ENCODE data around the gene RLN1.
"Not testable (repeated sequence)": the region's sequence is repeated elsewhere in the genome, so short reads cannot be mapped to it uniquely, and the experiment has no call there.

RLN1 gene

GRCh38 chr9:5338992-5339981 is at the start of gene RLN1:
TSS of gene RLN1 (minus strand) at chr9:5339876. CDS start at chr9:5339746, 130 bp downstream.
- H3K36me3 ChIP-seq (ENCODE audit: control insufficient read depth in 1 of 2, insufficient read depth in 2 of 2, low read length in 2 of 2); H3K27me3 ChIP-seq (ENCODE audit: low read depth, low read length); H3K9me3 ChIP-seq (ENCODE audit: control insufficient read depth in 1 of 2, low read length in 2 of 2); H3K27ac ChIP-seq (ENCODE audit: low read length); H3K4me3 ChIP-seq (ENCODE audit: low read depth in 1 of 2, low read length in 2 of 2); H3K4me1 ChIP-seq (ENCODE audit: control insufficient read depth in 1 of 2, insufficient read depth in 2 of 2, low read length in 2 of 2): not testable (repeated sequence)

DNA sequence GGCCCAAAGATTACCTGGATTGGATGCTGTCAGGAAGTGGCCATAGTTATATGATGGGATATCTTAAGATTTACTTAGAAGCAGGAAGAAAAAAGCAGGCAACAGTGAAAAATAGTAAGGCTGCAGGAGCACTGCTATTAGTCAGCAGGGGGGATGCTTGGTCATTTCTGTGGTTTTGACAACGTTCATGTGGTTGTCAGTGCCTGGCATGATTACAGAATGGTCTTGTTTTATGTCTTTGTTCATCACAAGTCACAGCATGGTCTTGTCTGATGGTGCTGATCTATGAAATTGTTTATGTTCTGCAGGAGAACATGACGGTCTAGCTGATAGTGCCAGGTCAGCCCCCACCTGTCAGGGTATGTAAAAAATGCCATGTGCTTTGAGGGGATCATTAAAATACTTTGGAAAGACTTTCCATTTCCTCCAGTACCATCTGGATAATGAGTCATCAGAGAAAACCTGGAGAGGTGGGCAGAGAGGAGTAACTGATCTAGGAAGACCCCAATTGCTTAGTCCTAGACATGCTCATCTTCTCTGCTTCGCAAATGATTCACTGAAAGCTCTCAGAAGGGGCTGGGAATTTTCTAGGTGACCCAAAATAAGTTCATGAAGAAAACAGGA is 49.5 kb upstream of the RLN1 start:
- Histone ChIP-seq H3K4me3 (ENCODE audit: low read depth in 1 of 2, low read length in 2 of 2) (no peak overlapping the region), H3K4me1 (ENCODE audit: control insufficient read depth in 1 of 2, insufficient read depth in 2 of 2, low read length in 2 of 2) (no peaks in the 10 kb centered on the region), H3K36me3 (ENCODE audit: control insufficient read depth in 1 of 2, insufficient read depth in 2 of 2, low read length in 2 of 2) (no peaks in the 10 kb centered on the region), H3K27me3 (ENCODE audit: low read depth, low read length) (no peaks in the 10 kb centered on the region), H3K9me3 (ENCODE audit: control insufficient read depth in 1 of 2, low read length in 2 of 2) (no peaks in the 10 kb centered on the region), H3K27ac (ENCODE audit: low read length) (no peak overlapping the region)

DNA sequence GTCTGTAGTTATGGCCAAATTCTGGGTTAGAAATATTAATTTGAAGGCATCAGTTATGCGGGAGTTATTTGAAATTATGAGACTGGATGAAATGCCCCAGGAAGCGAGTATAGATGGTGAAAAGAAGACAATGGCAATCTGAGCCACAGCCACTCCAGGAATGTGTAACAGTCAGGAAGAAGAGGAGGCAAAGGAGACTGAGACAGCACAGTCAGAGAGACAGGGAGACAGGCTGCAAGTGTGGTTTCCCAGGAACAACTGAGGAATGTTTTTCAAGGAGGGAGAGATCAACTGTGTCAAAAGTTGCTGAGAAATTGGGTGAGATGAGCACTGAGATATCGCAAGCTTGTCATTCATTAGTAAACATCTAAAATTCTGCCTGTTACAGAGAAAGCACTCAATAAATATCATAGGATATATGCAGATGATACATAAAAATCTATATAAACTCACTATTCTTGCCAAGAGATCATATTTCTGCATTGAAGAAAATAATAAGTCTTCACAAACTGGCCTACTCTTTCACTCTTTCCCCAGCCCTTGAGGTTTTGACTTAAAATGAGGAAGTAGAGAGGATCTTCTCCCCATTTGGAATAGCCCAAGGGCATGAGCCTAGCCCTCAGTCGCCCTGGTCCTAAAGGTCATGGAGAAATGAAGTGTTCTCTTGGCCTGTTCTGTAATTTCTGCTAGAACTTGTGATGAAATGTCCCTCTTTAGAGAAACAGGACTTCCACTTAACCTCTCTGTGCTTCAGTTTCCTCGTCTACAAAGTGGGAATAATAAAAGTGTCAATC is 48.5 kb upstream of the RLN1 start:
- H3K9me3 ChIP-seq (ENCODE audit: control insufficient read depth in 1 of 2, low read length in 2 of 2): no peaks in the 10 kb centered on the region
- no peaks in the 10 kb centered on the region for H3K27me3 ChIP-seq (ENCODE audit: low read depth, low read length)
- H3K27ac ChIP-seq (ENCODE audit: low read length): no peak overlapping the region

DNA sequence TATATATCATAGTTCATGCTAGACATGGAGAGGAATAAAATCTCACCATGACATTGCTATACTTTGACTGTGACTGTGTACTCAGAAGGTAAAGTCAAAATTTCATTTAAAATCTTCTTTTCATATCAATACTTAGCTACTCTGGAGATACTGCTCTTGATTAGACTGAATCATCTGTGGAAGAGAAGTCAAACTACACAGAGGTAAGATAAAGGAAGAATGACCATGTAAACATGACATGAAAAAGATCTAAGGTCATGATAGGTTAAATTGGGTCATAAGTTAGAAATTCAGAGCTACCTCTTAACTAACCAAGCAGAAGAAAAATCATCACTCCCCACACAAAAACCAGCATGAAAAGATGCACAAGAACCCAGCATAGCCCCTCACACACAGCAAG is 44.8 kb upstream of the RLN1 start:
- Histone ChIP-seq H3K4me1 (ENCODE audit: control insufficient read depth in 1 of 2, insufficient read depth in 2 of 2, low read length in 2 of 2) (no peaks in the 10 kb centered on the region), H3K27ac (ENCODE audit: low read length) (no peak overlapping the region), H3K4me3 (ENCODE audit: low read depth in 1 of 2, low read length in 2 of 2) (no peak overlapping the region), H3K9me3 (ENCODE audit: control insufficient read depth in 1 of 2, low read length in 2 of 2) (no peaks in the 10 kb centered on the region), H3K36me3 (ENCODE audit: control insufficient read depth in 1 of 2, insufficient read depth in 2 of 2, low read length in 2 of 2) (peaks cover 0 to 7% of the 10 kb centered on the region in 2 donors), H3K27me3 (ENCODE audit: low read depth, low read length) (no peaks in the 10 kb centered on the region)

More for the DNA sequence above, 48.5 kb upstream of the RLN1 start:
- H3K4me3 ChIP-seq (ENCODE audit: low read depth in 1 of 2, low read length in 2 of 2): no peak overlapping the region
- no peaks in the 10 kb centered on the region for H3K4me1 ChIP-seq (ENCODE audit: control insufficient read depth in 1 of 2, insufficient read depth in 2 of 2, low read length in 2 of 2)
- H3K36me3 ChIP-seq (ENCODE audit: control insufficient read depth in 1 of 2, insufficient read depth in 2 of 2, low read length in 2 of 2): no peaks in the 10 kb centered on the region

DNA sequence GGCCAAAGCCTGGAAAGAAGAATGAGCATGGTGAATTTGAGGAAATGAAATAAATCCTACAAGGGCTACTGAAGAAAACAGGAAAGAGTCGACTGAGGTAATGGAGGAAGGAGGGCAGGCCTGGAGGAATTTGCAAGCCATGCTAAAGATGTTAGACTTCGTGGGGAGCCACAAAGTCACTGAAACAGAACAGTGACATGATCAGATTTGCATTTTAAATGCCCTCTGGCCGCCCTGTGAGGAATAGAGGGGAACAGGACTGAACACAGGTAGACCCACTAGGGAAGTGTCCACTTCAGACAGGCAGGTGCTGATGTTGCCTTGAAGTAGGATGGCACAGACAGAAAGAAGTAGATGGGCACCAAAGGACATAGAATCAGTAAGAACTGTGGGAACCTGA is 42.8 kb upstream of the RLN1 start:
- Histone ChIP-seq H3K27ac (ENCODE audit: low read length) (no peak overlapping the region), H3K4me1 (ENCODE audit: control insufficient read depth in 1 of 2, insufficient read depth in 2 of 2, low read length in 2 of 2) (no peaks in the 10 kb centered on the region), H3K4me3 (ENCODE audit: low read depth in 1 of 2, low read length in 2 of 2) (no peak overlapping the region), H3K27me3 (ENCODE audit: low read depth, low read length) (no peaks in the 10 kb centered on the region), H3K36me3 (ENCODE audit: control insufficient read depth in 1 of 2, insufficient read depth in 2 of 2, low read length in 2 of 2) (peaks cover 4 to 7% of the 10 kb centered on the region in 2 donors), H3K9me3 (ENCODE audit: control insufficient read depth in 1 of 2, low read length in 2 of 2) (no peaks in the 10 kb centered on the region)

DNA sequence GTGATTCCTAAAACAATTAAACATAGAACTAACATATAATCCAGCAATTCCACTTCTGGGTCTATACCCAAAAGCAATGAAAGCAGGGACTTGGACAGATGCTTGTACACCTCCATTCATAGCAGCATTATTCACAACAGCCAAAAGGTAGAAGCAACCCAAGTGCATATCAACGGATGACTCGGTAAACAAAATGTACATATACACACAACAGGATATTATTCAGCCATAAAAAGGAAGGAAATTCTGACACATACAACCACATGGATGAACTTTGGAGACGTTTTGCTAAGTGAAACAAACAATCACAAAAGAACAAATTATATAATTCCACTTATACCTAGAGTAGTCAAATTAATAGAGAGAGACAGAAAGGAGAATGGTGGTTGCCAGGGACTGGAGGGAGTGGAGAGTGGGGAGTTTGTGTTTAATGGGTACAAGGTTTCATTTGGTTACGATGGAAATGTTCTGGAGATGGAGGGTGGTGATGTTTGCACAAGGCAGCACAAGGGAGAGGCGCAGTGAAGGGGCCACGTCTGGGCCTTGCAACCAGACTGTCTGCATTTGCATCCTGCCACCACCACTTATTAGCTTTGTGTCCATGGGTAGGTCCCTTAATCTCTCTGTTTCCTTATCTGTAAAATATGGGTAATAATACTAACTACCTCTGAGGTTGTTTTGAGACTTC is 36.3 kb upstream of the RLN1 start:
- no peaks in the 10 kb centered on the region for H3K9me3 ChIP-seq (ENCODE audit: control insufficient read depth in 1 of 2, low read length in 2 of 2)
- no peaks in the 10 kb centered on the region for H3K27me3 ChIP-seq (ENCODE audit: low read depth, low read length)
- H3K4me1 ChIP-seq (ENCODE audit: control insufficient read depth in 1 of 2, insufficient read depth in 2 of 2, low read length in 2 of 2): no peaks in the 10 kb centered on the region
- no peak overlapping the region for H3K4me3 ChIP-seq (ENCODE audit: low read depth in 1 of 2, low read length in 2 of 2)
- peaks cover under 1 to 4% of the 10 kb centered on the region in 2 donors for H3K36me3 ChIP-seq (ENCODE audit: control insufficient read depth in 1 of 2, insufficient read depth in 2 of 2, low read length in 2 of 2)
- no peak overlapping the region for H3K27ac ChIP-seq (ENCODE audit: low read length)

DNA sequence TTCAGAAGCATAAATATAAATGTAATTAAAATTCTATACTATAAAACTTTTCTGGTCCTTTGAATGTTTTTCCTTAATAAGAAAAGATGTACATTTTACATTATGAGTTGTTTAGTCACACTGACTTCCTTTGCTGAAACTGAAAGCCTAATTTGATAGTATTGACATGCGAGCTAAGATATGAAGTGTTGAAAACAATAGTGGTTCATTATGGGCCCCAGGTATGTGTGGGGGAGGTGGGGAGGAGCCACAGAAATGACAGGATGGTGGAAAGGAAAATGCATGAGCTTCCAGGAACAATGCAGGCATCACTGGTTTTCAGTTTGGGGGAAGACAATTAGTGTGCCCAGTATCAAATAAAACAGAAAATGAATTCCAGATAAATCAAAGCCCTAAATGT is 35.4 kb upstream of the RLN1 start:
- no peaks in the 10 kb centered on the region for H3K27me3 ChIP-seq (ENCODE audit: low read depth, low read length)
- H3K9me3 ChIP-seq (ENCODE audit: control insufficient read depth in 1 of 2, low read length in 2 of 2): no peaks in the 10 kb centered on the region
- H3K36me3 ChIP-seq (ENCODE audit: control insufficient read depth in 1 of 2, insufficient read depth in 2 of 2, low read length in 2 of 2): peaks cover 0 to 4% of the 10 kb centered on the region in 2 donors
- H3K27ac ChIP-seq (ENCODE audit: low read length): no peak overlapping the region
- H3K4me3 ChIP-seq (ENCODE audit: low read depth in 1 of 2, low read length in 2 of 2): no peak overlapping the region
- H3K4me1 ChIP-seq (ENCODE audit: control insufficient read depth in 1 of 2, insufficient read depth in 2 of 2, low read length in 2 of 2): no peaks in the 10 kb centered on the region

- Histone ChIP-seq H3K4me1 (ENCODE audit: control insufficient read depth in 1 of 2, insufficient read depth in 2 of 2, low read length in 2 of 2) (no peaks in the 10 kb centered on the region), H3K4me3 (ENCODE audit: low read depth in 1 of 2, low read length in 2 of 2) (no peak overlapping the region), H3K9me3 (ENCODE audit: control insufficient read depth in 1 of 2, low read length in 2 of 2) (peaks cover 0 to 3% of the 10 kb centered on the region in 2 donors), H3K27me3 (ENCODE audit: low read depth, low read length) (no peaks in the 10 kb centered on the region), H3K27ac (ENCODE audit: low read length) (no peak overlapping the region), H3K36me3 (ENCODE audit: control insufficient read depth in 1 of 2, insufficient read depth in 2 of 2, low read length in 2 of 2) (peaks cover 0 to 7% of the 10 kb centered on the region in 2 donors)
Measured at GRCh38 chr9:5364294-5365024, 24.8 kb upstream of the RLN1 start.

DNA sequence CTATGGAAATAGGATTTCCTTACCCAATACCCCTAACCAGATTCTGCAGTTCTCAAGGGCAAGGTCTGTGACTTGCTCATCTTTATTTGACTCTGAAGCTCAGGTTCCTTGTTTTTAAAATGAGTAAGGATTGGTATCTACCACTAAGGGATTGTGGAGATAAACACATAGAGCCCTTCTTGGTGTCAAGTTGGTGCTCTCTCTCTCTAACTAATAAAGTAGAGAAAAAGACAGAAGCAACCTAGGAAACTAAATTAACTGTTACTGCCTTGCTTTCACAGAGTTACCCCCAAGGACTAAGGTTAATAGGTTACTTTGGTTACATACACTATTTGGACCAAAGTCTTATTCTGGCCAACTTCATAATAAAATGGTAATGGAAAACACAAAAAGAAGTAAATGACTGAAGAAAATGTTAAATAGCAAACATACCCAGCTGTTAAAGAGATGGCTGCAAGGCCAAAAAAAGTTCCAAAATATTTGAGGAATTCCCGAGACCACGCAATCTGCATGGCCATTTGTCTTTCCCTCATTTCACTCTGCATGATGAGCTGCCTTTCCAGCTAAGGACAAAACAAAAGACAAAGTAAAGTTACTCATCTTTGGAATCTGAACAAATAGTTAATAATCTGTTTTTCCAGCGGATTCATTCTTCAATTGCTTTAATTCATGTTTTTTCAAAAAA is 21.8 kb upstream of the RLN1 start:
- Histone ChIP-seq H3K27me3 (ENCODE audit: low read depth, low read length) (no peaks in the 10 kb centered on the region), H3K4me1 (ENCODE audit: control insufficient read depth in 1 of 2, insufficient read depth in 2 of 2, low read length in 2 of 2) (no peaks in the 10 kb centered on the region), H3K9me3 (ENCODE audit: control insufficient read depth in 1 of 2, low read length in 2 of 2) (no peaks in the 10 kb centered on the region), H3K36me3 (ENCODE audit: control insufficient read depth in 1 of 2, insufficient read depth in 2 of 2, low read length in 2 of 2) (peaks cover 4 to 11% of the 10 kb centered on the region in 2 donors), H3K4me3 (ENCODE audit: low read depth in 1 of 2, low read length in 2 of 2) (no peak overlapping the region), H3K27ac (ENCODE audit: low read length) (no peak overlapping the region)

GRCh38 chr9:5360341-5360740 is 20.7 kb upstream of the RLN1 start:
- H3K27me3 ChIP-seq (ENCODE audit: low read depth, low read length): no peaks in the 10 kb centered on the region
- no peaks in the 10 kb centered on the region for H3K9me3 ChIP-seq (ENCODE audit: control insufficient read depth in 1 of 2, low read length in 2 of 2)
- no peak overlapping the region for H3K4me3 ChIP-seq (ENCODE audit: low read depth in 1 of 2, low read length in 2 of 2)
- H3K4me1 ChIP-seq (ENCODE audit: control insufficient read depth in 1 of 2, insufficient read depth in 2 of 2, low read length in 2 of 2): no peaks in the 10 kb centered on the region
- no peak overlapping the region for H3K27ac ChIP-seq (ENCODE audit: low read length)
- H3K36me3 ChIP-seq (ENCODE audit: control insufficient read depth in 1 of 2, insufficient read depth in 2 of 2, low read length in 2 of 2): peaks cover 4 to 13% of the 10 kb centered on the region in 2 donors

All from muscle layer of duodenum (tissue), 2 donors.